Endothelial cell of umbilical vein (primary cell): Measurements from ENCODE around the gene MRE11. TPM values are rescaled to one million over a fixed set of nuclear protein-coding genes. Genes with fewer than 3 reads are reported as not detected.

Source experiments
- BruUV-seq: library from RNA; stranded (reverse); fragments of 400-500 nt; replicated peaks from 2 replicates; lab custom pipeline; 2021; lab: Mats Ljungman, UMichigan
- CTCF ChIA-PET: fragments of 300-600, 350-600 bp; sonication (Branson Sonifier 250); formaldehyde crosslinking; loops from one replicate; lab custom pipeline; 2021; ENCODE audit warnings: antibody characterized with exemption, inconsistent platforms; lab: Charles Lee
- POLR2A ChIA-PET: fragments of 300-600, 350-600 bp; sonication (Branson Sonifier 250); formaldehyde crosslinking; loops from one replicate; lab custom pipeline; 2021; ENCODE audit warnings: antibody characterized with exemption, inconsistent platforms; lab: Charles Lee
- DNase-seq: peaks from one replicate; pipeline ENCODE4 v3.0.0-alpha.2; 2011; ENCODE audit warnings: low read depth, low spot score
- FAIRE-seq: peaks from 2 replicates; lab custom pipeline; 2011; peaks lifted over from hg19 to GRCh38; lab: Jason Lieb, UNC
- H2AFZ ChIP-seq: 2 replicates; pipeline ENCODE4 v1.6.0; 2012; ENCODE audit warnings: low read depth, low read length, control low read depth, inconsistent platforms
- H3K27ac ChIP-seq: 2 replicates; pipeline ENCODE4 v1.5.1; 2011; ENCODE audit warnings: low read depth, mild to moderate bottlenecking, control low read depth, low read length, moderate library complexity; ENCODE audit not compliant: insufficient read depth
- H3K27me3 ChIP-seq, 2 experiments: 2 replicates each; pipeline versions ENCODE4 v1.6.0 to v1.6.1; 2011; ENCODE audit warnings: low read length in 2 of 2, mixed read lengths in 1 of 2; ENCODE audit not compliant: control insufficient read depth in 2 of 2, insufficient read depth in 2 of 2
- H3K36me3 ChIP-seq, 2 experiments: 2 replicates in 1 of 2; 3 replicates in 1 of 2; pipeline ENCODE4 v1.5.1; 2011; ENCODE audit warnings: low read length in 2 of 2, mild to moderate bottlenecking in 1 of 2, moderate library complexity in 1 of 2; ENCODE audit not compliant: control insufficient read depth in 2 of 2, insufficient read depth in 2 of 2; ENCODE audit errors: extremely low read depth in 1 of 2
- H3K4me1 ChIP-seq: 3 replicates; pipeline ENCODE4 v1.5.1; 2011; ENCODE audit warnings: mild to moderate bottlenecking, low read length; ENCODE audit not compliant: control insufficient read depth, insufficient read depth; ENCODE audit errors: extremely low read depth
- H3K4me2 ChIP-seq: 2 replicates; pipeline ENCODE4 v1.6.1; 2011; ENCODE audit warnings: low read length, control low read depth, mixed read lengths; ENCODE audit not compliant: insufficient read depth
- H3K4me3 ChIP-seq, 3 experiments: fragments of 200-600 bp in 1 of 3; sonication (generic), shearing (Covaris generic) in 1 of 3; replicated peaks in 1 of 3; 2 replicates each; pipeline ENCODE4 v1.5.1; 2011 to 2016; ENCODE audit warnings: control low read depth in 3 of 3, low read length in 3 of 3, mild to moderate bottlenecking in 2 of 3, inconsistent platforms in 1 of 3, low read depth in 1 of 3, moderate library complexity in 1 of 3; ENCODE audit not compliant: insufficient read depth in 1 of 3
- H3K79me2 ChIP-seq: 2 replicates; pipeline ENCODE4 v1.6.0; 2012; ENCODE audit warnings: low read length, inconsistent platforms; ENCODE audit not compliant: control insufficient read depth, insufficient read depth
- H3K9ac ChIP-seq: replicated peaks from 2 replicates; pipeline ENCODE3; 2011; ENCODE audit warnings: low read length, control low read depth; ENCODE audit not compliant: insufficient read depth; ENCODE audit errors: extremely low read depth
- H3K9me1 ChIP-seq: replicated peaks from 3 replicates; pipeline ENCODE4 v1.6.0; 2011; ENCODE audit warnings: mild to moderate bottlenecking, low read length; ENCODE audit not compliant: control insufficient read depth, insufficient read depth; ENCODE audit errors: extremely low read depth
- H3K9me3 ChIP-seq: replicated peaks from 2 replicates; pipeline ENCODE4 v1.5.1; 2012; ENCODE audit warnings: low read length, inconsistent platforms; ENCODE audit not compliant: control insufficient read depth, insufficient read depth
- H4K20me1 ChIP-seq: replicated peaks from 2 replicates; pipeline ENCODE3; 2011; ENCODE audit warnings: mild to moderate bottlenecking, low read length; ENCODE audit not compliant: control insufficient read depth, insufficient read depth; ENCODE audit errors: extremely low read depth
- CTCF ChIP-seq, 2 donors: IDR thresholded peaks; 1 replicate in 1 of 2; 2 replicates in 1 of 2; pipeline ENCODE4 v1.5.1; 2011; ENCODE audit warnings: low read length in 2 of 2, mild to moderate bottlenecking in 2 of 2, moderate library complexity in 2 of 2, control low read depth in 1 of 2, inconsistent platforms in 1 of 2, low read depth in 1 of 2; ENCODE audit not compliant: insufficient read depth in 1 of 2; ENCODE audit errors: extremely low read depth in 1 of 2
- EZH2 ChIP-seq: IDR thresholded peaks from 2 replicates; pipeline ENCODE4 v1.6.1; 2012; ENCODE audit warnings: borderline replicate concordance, low read depth, mild to moderate bottlenecking, moderate library complexity, low read length, inconsistent platforms; ENCODE audit not compliant: severe bottlenecking
- FOS ChIP-seq: IDR thresholded peaks from 2 replicates; pipeline ENCODE4 v1.6.1; 2011; ENCODE audit warnings: mild to moderate bottlenecking, low read length, moderate library complexity, borderline replicate concordance; ENCODE audit not compliant: insufficient read depth
- GATA2 ChIP-seq: IDR thresholded peaks from 2 replicates; pipeline ENCODE4 v1.7.0; 2011; ENCODE audit warnings: low read depth, mild to moderate bottlenecking, moderate library complexity, mixed read lengths, low read length; ENCODE audit not compliant: insufficient read length, insufficient read depth
- JUN ChIP-seq: IDR thresholded peaks from 2 replicates; pipeline ENCODE4 v1.6.1; 2011; ENCODE audit warnings: borderline replicate concordance, low read depth; ENCODE audit not compliant: insufficient read length, insufficient read depth
- MAX ChIP-seq: IDR thresholded peaks from 2 replicates; pipeline ENCODE4 v1.6.1; 2011; ENCODE audit not compliant: insufficient read depth, insufficient read length
- MYC ChIP-seq: IDR thresholded peaks from one replicate; pipeline ENCODE4 v1.6.1; 2011; ENCODE audit warnings: mild to moderate bottlenecking, low read depth, low read length
- POLR2A ChIP-seq: IDR thresholded peaks from 2 replicates; pipeline ENCODE4 v1.6.1; 2012; ENCODE audit warnings: low read depth, mild to moderate bottlenecking, control low read depth, low read length
- POLR2AphosphoS5 ChIP-seq: IDR thresholded peaks from 2 replicates; pipeline ENCODE4 v1.6.1; 2012; ENCODE audit warnings: low read depth, mild to moderate bottlenecking, control low read depth, low read length, moderate library complexity; ENCODE audit not compliant: insufficient read depth
- dilution Hi-C: fragments of 300-500 bp; cut with MboI; formaldehyde crosslinking; loops from one replicate; pipeline ENCODE4 v1.15.0; 2019; ENCODE audit warnings: low sequenced_read_pairs; ENCODE audit not compliant: extremely low pct_ligation_motif_present
- intact Hi-C: fragments of 100-400 bp; cut with micrococcal nuclease; formaldehyde crosslinking; loops from one replicate; pipeline ENCODE4 v1.10.0; 2022
- polyA plus RNA-seq, 4 experiments: library from polyadenylated mRNA; depleted of rRNA in 3 of 4; stranded (reverse) in 3 of 4; unstranded in 1 of 4; fragments of >200 nt; gene quantifications; 2 replicates each; pipeline versions ENCODE4 v1.2.1 to v1.2.3, GENCODE V29; 2011 to 2012; ENCODE audit warnings: missing spikeins in 1 of 4
- total RNA-seq: library from RNA; stranded (reverse); gene quantifications from 2 replicates; pipeline ENCODE4 v1.2.3, GENCODE V29; 2021

Gene MRE11
- total and polyA plus RNA-seq, 2 donors (not counting 3 experiments of a cell fraction or from before 2014, with no cell fraction given), result 4.5 to 22.0 TPM

- DNase-seq (no peak), FAIRE-seq (no peak)
- no peak overlapping the region for H3K27ac ChIP-seq
- ChIA-PET CTCF (interaction anchor here (1.2 to 1.3 kb wide), 4 partner anchors 11 to 606 kb away, joined by 3 to 4 read pairs (median 3); no protein-coding TSS in a partner anchor), POLR2A (no interaction called here)
- H3K36me3 ChIP-seq, result no peaks in the 10 kb centered on the region
- TF ChIP-seq EZH2 (no peak), GATA2 (no peak), CTCF (IDR thresholded peaks at IDR 0.05; ENCODE audit: extremely low read depth in 1 of 2, insufficient read depth in 1 of 2, low read depth in 1 of 2, low read length in 2 of 2) (no peak), POLR2A (no peak), MYC (no peak), FOS (no peak), MAX (no peak), POLR2AphosphoS5 (no peak), JUN (no peak)
- H3K79me2 ChIP-seq, result no peaks in the 10 kb centered on the region
- no peak overlapping the region for H2AFZ ChIP-seq
- intact Hi-C loops, result no loop called here
- dilution Hi-C loops, result no loop called here
- H3K4me1 ChIP-seq, result no peaks in the 10 kb centered on the region
- peaks cover 0 to 3% of the 10 kb centered on the region in 2 experiments for H3K27me3 ChIP-seq
- no TSS peak for BruUV-seq
- H3K4me2 ChIP-seq, result no peak overlapping the region
- H3K4me3 ChIP-seq, result no peak overlapping the region
- H3K9ac ChIP-seq, result no peak overlapping the region
- H4K20me1 ChIP-seq, result no peaks in the 10 kb centered on the region
- no peaks in the 10 kb centered on the region for H3K9me3 ChIP-seq
- no peaks in the 10 kb centered on the region for H3K9me1 ChIP-seq
Observed at GRCh38 chr11:94526645-94527438, 33.2 kb upstream of the MRE11 start.
